A549 (cell line): ENCODE data around the gene LTV1.

Source experiments
- CHD2 ChIP-seq: fragments of 150-350 bp; IDR thresholded peaks from 2 replicates; pipeline ENCODE4 v1.6.1; 2014; ENCODE audit warnings: low read length; ENCODE audit not compliant: partially characterized antibody
- FOSL2 ChIP-seq, 2 experiments: fragments of 450-650 bp in 1 of 2; fragments of >200 bp in 1 of 2; sonication (Bioruptor Twin) in 1 of 2; formaldehyde crosslinking; IDR thresholded peaks; 2 replicates each; pipeline versions ENCODE4 v1.5.0 to v1.6.1; 2016 to 2020; ENCODE audit warnings: mild to moderate bottlenecking in 1 of 2, moderate library complexity in 1 of 2
- POLR2A ChIP-seq: IDR thresholded peaks from 2 replicates; pipeline ENCODE4 v1.6.1; 2012; ENCODE audit warnings: mild to moderate bottlenecking, low read length
- RAD21 ChIP-seq, 2 experiments: fragments of >200 bp in 1 of 2; sonication (Bioruptor Twin) in 1 of 2; formaldehyde crosslinking in 1 of 2; IDR thresholded peaks in 1 of 2; conservative IDR thresholded peaks in 1 of 2; 2 replicates in 1 of 2; 3 replicates in 1 of 2; pipeline ENCODE4 v1.6.1; 2012 to 2018; ENCODE audit warnings: inconsistent platforms in 1 of 2
- RCOR1 ChIP-seq: fragments of 150-350 bp; IDR thresholded peaks from 2 replicates; pipeline ENCODE4 v1.6.1; 2014; ENCODE audit warnings: antibody characterized with exemption, low read length, low read depth
- SMC3 ChIP-seq: fragments of >200 bp; sonication (Bioruptor Twin); formaldehyde crosslinking; IDR thresholded peaks from 3 replicates; pipeline ENCODE4 v1.6.1; 2018; ENCODE audit warnings: inconsistent platforms
- TF ChIP-seq, protein P1 (sequence below): fragments of >200 bp; sonication (Bioruptor Twin); formaldehyde crosslinking; IDR thresholded peaks from 3 replicates; pipeline ENCODE4 v1.5.1; 2016
- TF ChIP-seq, protein P2 (sequence below): fragments of 150-350 bp; IDR thresholded peaks from 2 replicates; pipeline ENCODE4 v1.6.1; 2014; ENCODE audit warnings: low read depth, mild to moderate bottlenecking, low read length

DNA sequence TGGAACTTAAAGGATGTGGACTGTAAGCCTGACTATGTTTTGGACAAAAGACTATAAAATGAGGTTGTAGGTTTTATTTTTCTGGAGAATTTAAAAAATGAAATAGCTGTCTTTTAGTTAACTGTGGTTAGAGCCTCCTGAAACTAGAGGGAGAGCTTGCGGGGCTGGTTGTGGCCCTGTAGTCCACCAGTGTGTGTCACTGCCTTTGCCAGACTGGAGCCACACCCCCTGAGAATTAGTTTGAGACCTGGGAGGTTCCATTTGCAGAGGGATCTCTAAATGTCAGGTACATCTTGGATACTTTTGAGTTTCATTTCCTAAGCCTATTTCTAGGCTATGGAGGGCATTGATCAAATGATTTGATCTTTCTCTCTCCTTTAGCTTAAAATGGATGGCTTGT is 42.0 kb downstream of the LTV1 start:
- no peak for TF ChIP-seq POLR2A
- TF ChIP-seq, protein P1, sequence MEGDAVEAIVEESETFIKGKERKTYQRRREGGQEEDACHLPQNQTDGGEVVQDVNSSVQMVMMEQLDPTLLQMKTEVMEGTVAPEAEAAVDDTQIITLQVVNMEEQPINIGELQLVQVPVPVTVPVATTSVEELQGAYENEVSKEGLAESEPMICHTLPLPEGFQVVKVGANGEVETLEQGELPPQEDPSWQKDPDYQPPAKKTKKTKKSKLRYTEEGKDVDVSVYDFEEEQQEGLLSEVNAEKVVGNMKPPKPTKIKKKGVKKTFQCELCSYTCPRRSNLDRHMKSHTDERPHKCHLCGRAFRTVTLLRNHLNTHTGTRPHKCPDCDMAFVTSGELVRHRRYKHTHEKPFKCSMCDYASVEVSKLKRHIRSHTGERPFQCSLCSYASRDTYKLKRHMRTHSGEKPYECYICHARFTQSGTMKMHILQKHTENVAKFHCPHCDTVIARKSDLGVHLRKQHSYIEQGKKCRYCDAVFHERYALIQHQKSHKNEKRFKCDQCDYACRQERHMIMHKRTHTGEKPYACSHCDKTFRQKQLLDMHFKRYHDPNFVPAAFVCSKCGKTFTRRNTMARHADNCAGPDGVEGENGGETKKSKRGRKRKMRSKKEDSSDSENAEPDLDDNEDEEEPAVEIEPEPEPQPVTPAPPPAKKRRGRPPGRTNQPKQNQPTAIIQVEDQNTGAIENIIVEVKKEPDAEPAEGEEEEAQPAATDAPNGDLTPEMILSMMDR, result no peak
- no peak for TF ChIP-seq SMC3
- no peak for TF ChIP-seq CHD2
- no peak for TF ChIP-seq RAD21 (conservative IDR thresholded peaks at IDR 0.05 in 1 of 2, IDR thresholded peaks at IDR 0.05 in 1 of 2)
- TF ChIP-seq FOSL2 (IDR thresholded peaks at IDR 0.05), result no peak
- no peak for TF ChIP-seq FOSL2 (CRISPR knock-in tag; IDR thresholded peaks at IDR 0.05)
- TF ChIP-seq RCOR1, result no peak
- TF ChIP-seq, protein P2, sequence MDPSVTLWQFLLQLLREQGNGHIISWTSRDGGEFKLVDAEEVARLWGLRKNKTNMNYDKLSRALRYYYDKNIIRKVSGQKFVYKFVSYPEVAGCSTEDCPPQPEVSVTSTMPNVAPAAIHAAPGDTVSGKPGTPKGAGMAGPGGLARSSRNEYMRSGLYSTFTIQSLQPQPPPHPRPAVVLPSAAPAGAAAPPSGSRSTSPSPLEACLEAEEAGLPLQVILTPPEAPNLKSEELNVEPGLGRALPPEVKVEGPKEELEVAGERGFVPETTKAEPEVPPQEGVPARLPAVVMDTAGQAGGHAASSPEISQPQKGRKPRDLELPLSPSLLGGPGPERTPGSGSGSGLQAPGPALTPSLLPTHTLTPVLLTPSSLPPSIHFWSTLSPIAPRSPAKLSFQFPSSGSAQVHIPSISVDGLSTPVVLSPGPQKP, result no peak
